GM12875 (cell line): ENCODE results near the gene SHROOM3.
"Not testable (repeated sequence)": the region's sequence is repeated elsewhere in the genome, so short reads cannot be mapped to it uniquely, and the experiment has no call there.

Source experiments
- H3K4me3 ChIP-seq: one replicate; pipeline ENCODE4 v1.5.1; 2011; ENCODE audit warnings: low read depth, low read length, control low read depth
- TF ChIP-seq, protein P1 (sequence below): IDR thresholded peaks from 2 replicates; pipeline ENCODE4 v1.5.1; 2011; ENCODE audit warnings: low read depth, mild to moderate bottlenecking, control low read depth, inconsistent platforms, low read length, moderate library complexity, borderline replicate concordance; ENCODE audit not compliant: insufficient read depth

Gene SHROOM3

DNA sequence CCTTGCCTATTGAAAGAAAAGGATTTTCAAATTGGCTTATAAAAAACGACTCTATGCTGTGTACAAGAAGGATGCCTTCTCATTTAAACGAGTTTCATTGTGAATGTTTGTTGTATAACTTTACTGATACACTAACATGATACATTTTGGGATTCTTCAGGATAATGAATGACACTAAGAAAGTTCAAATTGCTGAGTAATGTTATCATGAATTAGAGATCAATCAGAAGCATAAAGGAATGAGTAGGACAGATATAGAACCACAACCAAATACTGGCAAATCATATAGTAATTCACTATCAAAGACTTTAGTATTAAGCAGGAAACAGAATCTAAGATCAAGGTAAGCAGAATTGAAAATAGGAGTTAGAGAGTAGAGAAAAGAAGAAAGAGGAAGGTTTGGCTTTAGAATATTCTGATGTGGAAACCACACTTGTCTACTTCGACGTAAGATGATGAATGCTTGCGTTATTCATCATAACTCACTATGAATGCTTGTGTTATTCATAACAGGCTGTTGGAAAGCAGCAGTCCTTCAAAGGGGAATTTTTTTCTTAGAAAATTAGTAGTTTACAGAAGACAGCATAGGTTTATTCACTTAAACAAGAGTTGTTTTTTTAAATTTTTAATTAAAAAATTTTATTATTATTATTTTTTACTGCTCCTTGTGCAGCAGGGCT, 27.4 kb upstream of the SHROOM3 start:
- no peak overlapping the region for H3K4me3 ChIP-seq
- TF ChIP-seq, protein P1, sequence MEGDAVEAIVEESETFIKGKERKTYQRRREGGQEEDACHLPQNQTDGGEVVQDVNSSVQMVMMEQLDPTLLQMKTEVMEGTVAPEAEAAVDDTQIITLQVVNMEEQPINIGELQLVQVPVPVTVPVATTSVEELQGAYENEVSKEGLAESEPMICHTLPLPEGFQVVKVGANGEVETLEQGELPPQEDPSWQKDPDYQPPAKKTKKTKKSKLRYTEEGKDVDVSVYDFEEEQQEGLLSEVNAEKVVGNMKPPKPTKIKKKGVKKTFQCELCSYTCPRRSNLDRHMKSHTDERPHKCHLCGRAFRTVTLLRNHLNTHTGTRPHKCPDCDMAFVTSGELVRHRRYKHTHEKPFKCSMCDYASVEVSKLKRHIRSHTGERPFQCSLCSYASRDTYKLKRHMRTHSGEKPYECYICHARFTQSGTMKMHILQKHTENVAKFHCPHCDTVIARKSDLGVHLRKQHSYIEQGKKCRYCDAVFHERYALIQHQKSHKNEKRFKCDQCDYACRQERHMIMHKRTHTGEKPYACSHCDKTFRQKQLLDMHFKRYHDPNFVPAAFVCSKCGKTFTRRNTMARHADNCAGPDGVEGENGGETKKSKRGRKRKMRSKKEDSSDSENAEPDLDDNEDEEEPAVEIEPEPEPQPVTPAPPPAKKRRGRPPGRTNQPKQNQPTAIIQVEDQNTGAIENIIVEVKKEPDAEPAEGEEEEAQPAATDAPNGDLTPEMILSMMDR, result no peak

DNA sequence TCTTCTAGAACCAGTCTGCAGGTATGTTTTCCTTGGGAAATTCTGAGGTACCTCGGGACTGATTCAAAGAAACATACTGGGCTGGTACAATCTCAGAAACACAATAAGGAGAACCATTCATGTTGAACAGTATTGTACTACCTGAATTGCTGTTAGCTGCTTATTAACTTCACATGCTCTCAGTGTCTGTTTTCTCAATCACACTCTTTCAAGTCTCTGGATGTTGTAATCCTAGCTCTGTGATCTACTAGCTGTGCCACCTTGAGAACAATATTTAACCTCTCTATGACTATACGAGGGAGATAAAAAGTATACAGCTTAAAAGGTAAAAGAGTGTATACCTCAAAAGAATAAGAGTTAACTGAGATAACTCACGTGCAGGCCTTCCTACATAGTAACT, 24.4 kb upstream of the SHROOM3 start:
- H3K4me3 ChIP-seq, result no peak overlapping the region
- TF ChIP-seq, protein P1, result no peak

DNA sequence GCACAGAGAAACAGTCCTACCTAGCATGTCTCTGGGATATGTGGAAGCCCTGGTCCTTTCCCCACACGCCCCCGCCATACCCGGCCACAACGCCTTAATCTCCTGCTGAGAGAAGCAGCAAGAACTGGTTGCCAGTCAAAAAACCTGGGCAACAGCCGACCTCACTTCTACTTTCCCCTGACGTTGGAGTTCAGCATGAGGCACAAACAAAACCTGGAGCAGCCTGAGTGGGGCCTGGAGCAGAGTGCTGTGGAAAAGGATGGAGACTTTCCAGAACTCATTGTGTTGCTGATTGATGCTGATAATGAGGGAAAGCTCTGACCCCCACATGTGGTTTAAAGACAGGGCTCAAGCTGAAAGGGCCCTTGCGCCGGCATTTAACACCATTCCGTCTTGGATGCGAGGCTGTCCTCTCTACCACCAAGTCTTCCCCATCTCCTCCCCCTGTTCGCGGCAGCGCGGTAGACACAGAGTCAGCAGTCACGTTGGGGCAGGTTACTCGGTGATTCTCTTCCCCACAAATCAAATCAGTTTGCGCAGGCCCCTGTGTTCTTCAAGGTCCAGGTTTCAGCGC, 14.8 kb upstream of the SHROOM3 start:
- H3K4me3 ChIP-seq, result no peak overlapping the region

DNA sequence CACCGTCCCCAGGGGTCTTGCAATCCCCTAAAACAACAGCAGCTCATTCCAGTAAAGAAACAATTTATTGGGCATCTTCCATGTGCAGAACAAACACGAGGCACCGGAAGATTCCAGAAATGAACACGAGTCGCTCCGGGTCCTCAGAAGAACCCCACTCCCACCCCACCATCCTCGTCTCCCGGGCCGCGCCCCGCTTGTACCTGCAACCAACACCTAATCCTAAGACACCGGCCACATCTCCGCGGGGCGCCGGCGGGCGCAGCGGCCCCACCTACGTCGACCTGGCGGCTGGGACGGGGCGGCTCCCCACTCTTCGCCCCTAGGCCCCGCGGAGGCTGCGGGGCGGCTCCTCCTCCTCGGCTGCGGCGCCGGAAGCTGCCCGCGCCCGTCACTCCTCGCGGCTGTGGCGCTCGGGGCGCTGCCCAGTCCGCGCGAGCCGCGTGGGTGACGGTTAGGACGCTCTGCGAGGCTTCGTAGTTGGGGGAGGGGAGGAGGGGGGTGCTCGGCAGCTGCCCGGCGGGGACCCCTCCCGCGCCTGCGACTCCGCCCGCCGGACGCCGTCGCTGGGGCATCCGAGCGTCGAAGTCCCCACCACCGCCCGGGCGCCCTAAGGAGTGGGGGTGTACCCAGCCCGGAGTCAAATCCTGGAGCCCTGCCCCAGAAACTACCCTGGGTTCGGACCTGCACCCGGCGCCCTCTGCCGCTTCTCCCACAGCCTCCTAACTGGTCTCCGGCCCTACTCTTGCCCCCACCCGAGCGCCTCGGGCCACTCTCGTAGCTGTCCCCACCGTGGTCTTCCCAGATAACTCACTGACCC, 14.1 kb upstream of the SHROOM3 start, which contains the start of gene CCDC158:
CCDC158 (minus strand) TSS at position 380 of the 820 bp plus-strand sequence. CDS start 17,934 bp downstream, outside the sequence.
- TF ChIP-seq, protein P1, result no peak
- no peak within 1 kb of the TSS for H3K4me3 ChIP-seq

More for the DNA sequence above, 14.8 kb upstream of the SHROOM3 start:
- TF ChIP-seq, protein P1, result no peak

DNA sequence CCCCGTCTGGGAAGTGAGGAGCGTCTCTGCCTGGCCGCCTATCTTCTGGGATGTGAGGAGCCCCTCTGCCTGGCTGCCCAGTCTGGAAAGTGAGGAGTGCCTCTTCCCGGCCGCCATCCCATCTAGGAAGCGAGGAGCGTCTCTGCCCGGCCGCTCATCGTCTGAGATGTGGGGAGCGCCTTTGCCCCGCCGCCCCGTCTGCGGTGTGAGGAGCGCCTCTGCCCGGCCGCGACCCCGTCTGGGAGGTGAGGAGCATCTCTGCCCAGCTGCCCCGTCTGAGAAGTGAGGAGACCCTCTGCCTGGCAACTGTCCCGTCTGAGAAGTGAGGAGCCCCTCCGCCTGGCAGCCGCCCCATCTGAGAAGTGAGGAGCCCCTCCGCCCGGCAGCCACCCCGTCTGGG, 11.9 kb upstream of the SHROOM3 start:
- not testable (repeated sequence) for H3K4me3 ChIP-seq

DNA sequence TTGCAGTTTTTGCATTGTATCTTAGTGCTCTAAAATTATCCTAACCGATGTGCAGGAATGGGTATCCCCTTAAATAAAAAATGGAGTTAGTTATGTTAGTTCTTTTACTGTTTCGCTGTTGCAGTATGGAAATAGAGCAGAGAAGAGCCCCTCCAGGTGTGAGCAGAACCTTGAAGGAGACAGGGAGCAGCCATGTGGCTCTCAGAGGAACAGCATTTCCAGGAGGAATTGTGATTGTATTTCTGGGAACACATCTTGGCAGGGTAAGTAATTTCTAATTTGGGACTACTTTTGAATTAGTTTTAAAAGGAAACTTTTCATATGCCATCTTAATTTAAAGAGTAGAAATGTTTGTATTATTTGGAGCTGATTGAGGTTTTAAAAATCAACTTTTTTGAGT, 8.8 kb upstream of the SHROOM3 start:
- TF ChIP-seq, protein P1, result no peak
- no peak overlapping the region for H3K4me3 ChIP-seq

DNA sequence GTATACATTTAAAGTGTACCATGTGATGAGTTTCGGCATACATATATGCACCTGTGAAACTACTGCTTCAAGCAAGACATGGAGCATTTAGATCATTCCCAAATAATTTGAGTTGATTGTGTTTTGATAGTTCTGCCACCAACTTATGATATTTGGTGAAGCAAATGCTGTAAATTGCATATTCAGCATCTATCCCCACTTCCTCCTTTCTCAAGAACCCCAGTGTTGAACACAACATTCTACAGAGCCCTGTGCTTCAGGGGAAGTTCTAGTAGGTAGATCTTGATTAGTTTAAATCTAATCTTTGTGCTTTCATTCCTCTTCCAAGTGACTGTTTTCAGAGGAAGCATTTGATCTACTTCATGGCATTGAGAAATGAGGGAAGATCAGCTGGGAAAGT, 5.4 kb upstream of the SHROOM3 start:
- H3K4me3 ChIP-seq, result no peak overlapping the region
- TF ChIP-seq, protein P1, result no peak
